Nephron progenitor cell (in vitro differentiated cells): ENCODE results near the gene LRG1.

Experiments
- DNase-seq: peaks from one replicate; pipeline ENCODE4 v3.0.0; 2021
- H3K27ac Mint-ChIP-seq: 2 replicates; pipeline ENCODE4 v1.8.0; 2021; ENCODE audit warnings: mild to moderate bottlenecking, moderate library complexity, mixed read lengths
- H3K27me3 Mint-ChIP-seq: 2 replicates; pipeline ENCODE4 v1.8.0; 2021; ENCODE audit warnings: mild to moderate bottlenecking, low read depth, mixed read lengths; ENCODE audit not compliant: poor library complexity
- H3K36me3 Mint-ChIP-seq: 2 replicates; pipeline ENCODE4 v1.8.0; 2021; ENCODE audit warnings: low read depth, mixed read lengths
- H3K4me1 Mint-ChIP-seq: 2 replicates; pipeline ENCODE4 v1.8.0; 2021; ENCODE audit warnings: mixed read lengths
- H3K4me3 Mint-ChIP-seq: 2 replicates; pipeline ENCODE4 v1.8.0; 2021; ENCODE audit warnings: mild to moderate bottlenecking, moderate library complexity, mixed read lengths
- H3K9me3 Mint-ChIP-seq: 2 replicates; pipeline ENCODE4 v1.8.0; 2021; ENCODE audit warnings: mild to moderate bottlenecking, moderate library complexity, mixed read lengths
- CTCF ChIP-seq: fragments of 200-600 bp; sonication (generic); IDR thresholded peaks from 2 replicates; pipeline ENCODE4 v1.5.0; 2021; ENCODE audit warnings: antibody characterized with exemption

LRG1 gene

GRCh38 chr19:4525563-4526002 is 14.3 kb downstream of the LRG1 start:
- Mint-ChIP-seq H3K36me3 (no peaks in the 10 kb centered on the region), H3K4me1 (peaks cover 10% of the 10 kb centered on the region), H3K27me3 (peaks cover 26% of the 10 kb centered on the region), H3K9me3 (no peaks in the 10 kb centered on the region), H3K27ac (no peak overlapping the region), H3K4me3 (no peak overlapping the region)
- TF ChIP-seq CTCF, result no peak
- no peak for DNase-seq

- H3K4me1 Mint-ChIP-seq, result peaks cover 5% of the 10 kb centered on the region
- no peak overlapping the region for H3K27ac Mint-ChIP-seq
- H3K9me3 Mint-ChIP-seq, result peaks cover under 1% of the 10 kb centered on the region
- peak; percentile 67 for TF ChIP-seq CTCF
- peaks cover 20% of the 10 kb centered on the region for H3K27me3 Mint-ChIP-seq
- H3K36me3 Mint-ChIP-seq, result no peaks in the 10 kb centered on the region
- H3K4me3 Mint-ChIP-seq, result no peak overlapping the region
- DNase-seq, result peak; percentile 80
Observed at GRCh38 chr19:4524808-4525562, 14.9 kb downstream of the LRG1 start.

- Mint-ChIP-seq H3K27ac (no peak overlapping the region), H3K9me3 (peaks cover 3% of the 10 kb centered on the region), H3K27me3 (peaks cover 13% of the 10 kb centered on the region), H3K4me1 (peaks cover 5% of the 10 kb centered on the region), H3K36me3 (no peaks in the 10 kb centered on the region), H3K4me3 (no peak overlapping the region)
- peak; percentile 60 for TF ChIP-seq CTCF
- DNase-seq, result peak; percentile 76
Observed at GRCh38 chr19:4523306-4524110, 16.3 kb downstream of the LRG1 start.

- no peak for DNase-seq
- no peak overlapping the region for H3K27ac Mint-ChIP-seq
Observed at GRCh38 chr19:4522291-4523002, 17.4 kb downstream of the LRG1 start.

GRCh38 chr19:4521888-4522242 is 18.0 kb downstream of the LRG1 start:
- Mint-ChIP-seq H3K27me3 (peaks cover 9% of the 10 kb centered on the region), H3K27ac (no peak overlapping the region), H3K4me1 (peaks cover 5% of the 10 kb centered on the region), H3K4me3 (no peak overlapping the region), H3K9me3 (peaks cover 3% of the 10 kb centered on the region), H3K36me3 (no peaks in the 10 kb centered on the region)
- DNase-seq, result no peak
- no peak for TF ChIP-seq CTCF

More at GRCh38 chr19:4522291-4523002, 17.4 kb downstream of the LRG1 start:
- TF ChIP-seq CTCF, result no peak
- H3K36me3 Mint-ChIP-seq, result no peaks in the 10 kb centered on the region
- no peak overlapping the region for H3K4me3 Mint-ChIP-seq
- peaks cover 9% of the 10 kb centered on the region for H3K27me3 Mint-ChIP-seq
- peaks cover 3% of the 10 kb centered on the region for H3K9me3 Mint-ChIP-seq
- H3K4me1 Mint-ChIP-seq, result peaks cover 5% of the 10 kb centered on the region
